Motor neuron (in vitro differentiated cells): ENCODE measurements around the gene SLC16A9. TPM values are rescaled to one million over a fixed set of nuclear protein-coding genes. Genes with fewer than 3 reads are reported as not detected.
"Not testable (repeated sequence)": the region's sequence is repeated elsewhere in the genome, so short reads cannot be mapped to it uniquely, and the experiment has no call there.

Source experiments
- ATAC-seq, 8 experiments: fragments of 200-7000 bp; cut with Tn5 transposase; replicated peaks in 6 of 8; 2 replicates each; pipeline ENCODE4 v1.8.0; 2021; ENCODE audit warnings: mild to moderate bottlenecking in 8 of 8, moderate library complexity in 8 of 8
- H3K27ac ChIP-seq, 2 donors: fragments of 250-450 bp; sonication (Bioruptor Pico); 2 replicates each; pipeline ENCODE4 v1.9.0; 2021; ENCODE audit warnings: antibody characterized with exemption in 2 of 2, mild to moderate bottlenecking in 2 of 2, moderate library complexity in 1 of 2
- H3K4me1 ChIP-seq, 2 donors: fragments of 250-450 bp; sonication (Bioruptor Pico); replicated peaks in 1 of 2; 2 replicates each; pipeline ENCODE4 v1.6.1; 2021; ENCODE audit warnings: antibody characterized with exemption in 2 of 2, mild to moderate bottlenecking in 2 of 2, moderate library complexity in 1 of 2
- H3K4me3 ChIP-seq, 5 donors: fragments of 250-450 bp; sonication (Bioruptor Pico); 2 replicates each; pipeline ENCODE4 v1.9.0; 2021; ENCODE audit warnings: antibody characterized with exemption in 5 of 5, mild to moderate bottlenecking in 5 of 5, moderate library complexity in 4 of 5
- WGBS, 10 experiments: fragments of 450-650 bp; shearing (Covaris generic); methylation state at CpG; one replicate each; pipeline ENCODE4 v1.0.0; 2022; 5-methylcytosine and 5-hydroxymethylcytosine counted together
- in situ Hi-C, 9 experiments: fragments of 400-800 bp; cut with MboI; loops; one replicate each; pipeline ENCODE4 v1.15.0; 2021; ENCODE audit warnings: low sequenced_read_pairs in 9 of 9, low pct_unique_long_range_greater_than_20kb in 2 of 9; ENCODE audit not compliant: unreplicated experiment in 9 of 9
- total RNA-seq, 8 experiments: library from RNA; unstranded; fragments of 300-600 nt; gene quantifications; 2 replicates each; pipeline versions ENCODE4 v1.2.3 to v1.2.4, GENCODE V29; 2022

SLC16A9 gene
- total RNA-seq, 8 experiments from 2014 or later = 3.8 to 85.0 (median 28.6) TPM

- ATAC-seq = peak in 1 of 8 experiments; percentile 37
- H3K4me1 ChIP-seq = no peaks in the 10 kb centered on the region
- in situ Hi-C loops = no loop called here
- H3K27ac ChIP-seq = no peak overlapping the region
- H3K4me3 ChIP-seq = no peak overlapping the region
- WGBS, 10 experiments = 0 to 100% (median 38%) methylated on average over 1 of the region's 1 CpG; no CpG with 5 or more reads in 3 of the 10 experiments
Observed at GRCh38 chr10:59655309-59655708, 54.3 kb downstream of the SLC16A9 start.

- 9 to 97% (median 88%) methylated on average over 1 to 4 of the region's 4 CpGs; no CpG with 5 or more reads in 1 of the 10 experiments for WGBS, 10 experiments
- in situ Hi-C loops = no loop called here
- Histone ChIP-seq H3K27ac (no peak overlapping the region), H3K4me1 (no peaks in the 10 kb centered on the region), H3K4me3 (no peak overlapping the region)
- ATAC-seq = no peak
Observed at GRCh38 chr10:59654007-59654406, 55.6 kb downstream of the SLC16A9 start.

GRCh38 chr10:59651902-59652301 is 57.7 kb downstream of the SLC16A9 start:
- Histone ChIP-seq H3K27ac (no peak overlapping the region), H3K4me1 (peaks cover 0 to 4% of the 10 kb centered on the region in 2 donors), H3K4me3 (no peak overlapping the region)
- ATAC-seq = no peak
- WGBS, 10 experiments = 76 to 100% (median 93%) methylated on average over 1 to 2 of the region's 3 CpGs; no CpG with 5 or more reads in 3 of the 10 experiments
- in situ Hi-C loops = no loop called here

- in situ Hi-C loops = loop anchor here in 4 of 9 experiments (25.0 kb wide), 3 partner anchors 163 to 1013 kb away; no protein-coding TSS in a partner anchor
- H3K4me3 ChIP-seq = no peak overlapping the region
- peaks cover 0 to 4% of the 10 kb centered on the region in 2 donors for H3K4me1 ChIP-seq
- 35 to 100% (median 92%) methylated on average over 1 to 7 of the region's 7 CpGs for WGBS, 10 experiments
- ATAC-seq = no peak
- no peak overlapping the region for H3K27ac ChIP-seq
Observed at GRCh38 chr10:59649606-59650346, 59.9 kb downstream of the SLC16A9 start.

- in situ Hi-C loops = loop anchor here in 4 of 9 experiments (25.0 kb wide), 3 partner anchors 164 to 1014 kb away; no protein-coding TSS in a partner anchor
- no peak overlapping the region for H3K27ac ChIP-seq
Observed at GRCh38 chr10:59648711-59649201, 60.9 kb downstream of the SLC16A9 start.

GRCh38 chr10:59644841-59645240 is 64.8 kb downstream of the SLC16A9 start:
- no peak overlapping the region for H3K27ac ChIP-seq
- ATAC-seq = no peak
- peaks cover 0 to 4% of the 10 kb centered on the region in 2 donors for H3K4me1 ChIP-seq
- no peak overlapping the region for H3K4me3 ChIP-seq
- in situ Hi-C loops = loop anchor here in 4 of 9 experiments (25.0 kb wide), 3 partner anchors 167 to 1017 kb away; no protein-coding TSS in a partner anchor

More at GRCh38 chr10:59648711-59649201, 60.9 kb downstream of the SLC16A9 start:
- WGBS, 10 experiments = 21 to 80% (median 61%) methylated on average over 1 to 7 of the region's 7 CpGs
- Histone ChIP-seq H3K4me1 (peaks cover 0 to 4% of the 10 kb centered on the region in 2 donors), H3K4me3 (no peak overlapping the region)
- ATAC-seq = no peak

GRCh38 chr10:59641688-59642087 is 68.0 kb downstream of the SLC16A9 start:
- H3K4me3 ChIP-seq, H3K27ac ChIP-seq, ATAC-seq, H3K4me1 ChIP-seq: not testable (repeated sequence)
- in situ Hi-C loops = loop anchor here in 4 of 9 experiments (25.0 kb wide), 3 partner anchors 171 to 1021 kb away; no protein-coding TSS in a partner anchor

- H3K27ac ChIP-seq = no peak overlapping the region
- peaks cover 0 to 4% of the 10 kb centered on the region in 2 donors for H3K4me1 ChIP-seq
- H3K4me3 ChIP-seq = no peak overlapping the region
- in situ Hi-C loops = loop anchor here in 4 of 9 experiments (25.0 kb wide), 3 partner anchors 177 to 1027 kb away; no protein-coding TSS in a partner anchor
- no peak for ATAC-seq
- WGBS, 10 experiments = 50 to 100% (median 84%) methylated on average over 1 of the region's 1 CpG; no CpG with 5 or more reads in 2 of the 10 experiments
Observed at GRCh38 chr10:59635502-59636290, 74.0 kb downstream of the SLC16A9 start.

GRCh38 chr10:59634102-59634501 is 75.5 kb downstream of the SLC16A9 start:
- Histone ChIP-seq H3K27ac (no peak overlapping the region), H3K4me3 (no peak overlapping the region), H3K4me1 (peaks cover 0 to 4% of the 10 kb centered on the region in 2 donors)
- 58 to 100% (median 91%) methylated on average over 1 to 2 of the region's 2 CpGs; no CpG with 5 or more reads in 4 of the 10 experiments for WGBS, 10 experiments
- no peak for ATAC-seq
- in situ Hi-C loops = loop anchor here in 4 of 9 experiments (25.0 kb wide), 3 partner anchors 178 to 1028 kb away; no protein-coding TSS in a partner anchor

- H3K27ac ChIP-seq = no peak overlapping the region
- WGBS, 10 experiments = 100% methylated on average over 1 of the region's 2 CpGs; no CpG with 5 or more reads in 9 of the 10 experiments
- ATAC-seq = peak in 3 of 8 experiments; percentile 24 to 50 (median 46)
- peaks cover 0 to 4% of the 10 kb centered on the region in 2 donors for H3K4me1 ChIP-seq
- in situ Hi-C loops = loop anchor here in 4 of 9 experiments (25.0 kb wide), 3 partner anchors 179 to 1029 kb away; no protein-coding TSS in a partner anchor
- no peak overlapping the region for H3K4me3 ChIP-seq
Observed at GRCh38 chr10:59633063-59633462, 76.6 kb downstream of the SLC16A9 start.

GRCh38 chr10:59631882-59632807 is 77.5 kb downstream of the SLC16A9 start:
- Histone ChIP-seq H3K27ac (no peak overlapping the region), H3K4me1 (peaks cover 0 to 4% of the 10 kb centered on the region in 2 donors), H3K4me3 (no peak overlapping the region)
- peak in 4 of 8 experiments; percentile 21 to 85 (median 62) for ATAC-seq
- whole genome bisulfite sequencing, 10 experiments = 49 to 100% (median 90%) methylated on average over 1 to 4 of the region's 4 CpGs
- in situ Hi-C loops = loop anchor here in 4 of 9 experiments (25.0 kb wide), 3 partner anchors 180 to 1030 kb away; no protein-coding TSS in a partner anchor

GRCh38 chr10:59631237-59631636 is 78.4 kb downstream of the SLC16A9 start:
- in situ Hi-C loops = loop anchor here in 4 of 9 experiments (25.0 kb wide), 3 partner anchors 181 to 1031 kb away; no protein-coding TSS in a partner anchor
- Histone ChIP-seq H3K27ac (no peak overlapping the region), H3K4me1 (peaks cover 3 to 6% of the 10 kb centered on the region in 2 donors), H3K4me3 (no peak overlapping the region)
- ATAC-seq = no peak
